ENCODE results near the gene MYOCD.
A peak's percentile ranks its signal among the peaks of the same experiment; 100 is the strongest.

Gene MYOCD

DNA sequence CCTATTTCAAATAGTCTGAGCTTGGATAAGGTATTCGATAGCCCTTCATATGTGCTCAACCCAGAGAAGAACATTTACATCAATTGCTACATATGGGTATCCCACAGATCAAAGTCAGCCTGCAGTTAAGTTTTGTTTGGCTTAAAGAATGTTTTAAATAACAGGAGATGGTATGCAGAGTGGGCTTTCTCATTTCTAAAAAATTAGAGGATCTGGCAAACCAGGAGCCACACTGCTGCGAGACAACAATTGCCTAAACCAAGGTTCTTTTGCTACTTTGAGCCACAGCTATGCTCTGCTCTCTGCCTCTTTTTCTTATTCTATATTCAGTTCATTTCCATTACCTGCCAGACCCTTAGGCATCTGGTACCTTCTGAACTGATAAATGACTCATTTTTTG lies 93.4 kb downstream of the MYOCD start:
- DNase-seq (ENCODE audit: low read depth in 2 of 2): no peak

DNA sequence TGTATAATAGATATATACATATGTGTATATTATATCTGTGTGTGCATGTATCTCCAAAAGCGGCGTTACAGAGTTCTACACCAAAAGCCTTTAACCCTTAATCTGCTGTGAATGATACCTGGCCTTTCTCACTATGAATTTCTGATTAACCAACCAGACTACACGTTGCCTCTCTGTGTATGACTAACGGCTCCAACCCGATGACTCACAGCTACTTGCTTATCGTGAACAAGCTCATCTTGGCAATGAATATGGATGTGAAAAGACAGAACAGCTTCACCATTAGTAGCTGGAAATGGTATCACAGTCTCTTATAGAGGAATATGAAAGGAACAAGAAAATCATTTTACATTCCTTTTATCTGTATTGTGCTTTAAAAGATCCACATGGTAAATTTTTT lies 99.9 kb downstream of the MYOCD start:
- no peak for DNase-seq (ENCODE audit: low read depth in 2 of 2)

DNA sequence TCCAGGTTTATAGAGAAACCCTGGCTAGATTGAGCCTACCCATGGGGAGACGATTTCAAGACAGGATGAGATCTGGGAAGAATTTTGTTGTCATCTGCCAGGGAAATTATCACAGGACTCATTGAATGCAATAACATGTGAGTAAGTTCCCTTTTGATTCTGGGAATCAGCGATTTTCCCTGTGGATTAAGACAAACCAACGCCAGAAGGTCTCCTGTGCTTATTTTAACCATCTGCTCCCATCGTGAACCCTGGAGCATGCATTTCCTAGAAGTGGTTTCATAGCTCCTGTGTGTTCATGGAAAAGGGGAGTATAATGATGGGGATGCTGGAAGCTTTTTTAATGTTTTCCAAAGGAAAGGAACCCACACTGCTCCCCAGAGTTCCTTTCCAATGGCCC lies 102.6 kb downstream of the MYOCD start:
- no peak for DNase-seq (ENCODE audit: low read depth in 2 of 2)

DNA sequence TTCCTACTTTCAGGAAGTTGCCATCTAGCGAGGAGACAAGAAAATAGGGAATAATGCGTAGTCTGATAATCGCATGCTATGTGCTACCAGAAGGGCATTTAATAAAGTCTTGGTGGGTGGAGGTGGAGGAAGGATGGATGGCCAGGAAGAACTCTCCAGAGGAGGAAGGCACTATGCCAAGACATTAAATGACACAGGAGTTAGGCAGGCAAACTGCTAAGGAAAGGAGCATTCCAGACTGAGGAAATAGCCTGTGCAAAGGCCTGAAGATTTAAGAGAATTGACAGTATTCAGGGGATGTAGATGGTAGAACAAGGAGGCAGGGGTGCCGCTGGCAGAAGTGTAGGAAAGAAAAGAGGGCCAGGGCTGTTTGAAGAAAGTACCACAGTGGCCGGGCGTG lies 104.3 kb downstream of the MYOCD start:
- DNase-seq (ENCODE audit: low read depth in 2 of 2): no peak

DNA sequence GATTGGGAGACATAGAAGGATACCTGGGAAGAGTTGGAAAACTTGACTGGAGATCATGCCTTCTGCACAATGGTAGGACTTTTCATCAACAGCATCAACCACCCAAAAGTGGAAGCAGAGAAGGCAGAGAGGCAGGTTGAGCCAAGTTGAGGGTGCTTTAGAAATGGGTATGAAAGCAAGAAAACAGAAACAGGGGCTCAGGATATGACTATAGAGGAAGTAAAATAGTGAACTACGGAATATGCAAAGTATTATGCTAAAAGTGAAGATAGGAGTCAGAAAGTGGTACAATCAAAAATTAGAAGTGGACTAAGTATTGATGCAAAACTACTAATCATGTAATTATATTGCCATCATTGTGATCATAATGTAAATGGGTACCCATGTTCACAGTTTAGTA lies 107.5 kb downstream of the MYOCD start:
- DNase-seq (ENCODE audit: low read depth in 2 of 2): no peak

DNA sequence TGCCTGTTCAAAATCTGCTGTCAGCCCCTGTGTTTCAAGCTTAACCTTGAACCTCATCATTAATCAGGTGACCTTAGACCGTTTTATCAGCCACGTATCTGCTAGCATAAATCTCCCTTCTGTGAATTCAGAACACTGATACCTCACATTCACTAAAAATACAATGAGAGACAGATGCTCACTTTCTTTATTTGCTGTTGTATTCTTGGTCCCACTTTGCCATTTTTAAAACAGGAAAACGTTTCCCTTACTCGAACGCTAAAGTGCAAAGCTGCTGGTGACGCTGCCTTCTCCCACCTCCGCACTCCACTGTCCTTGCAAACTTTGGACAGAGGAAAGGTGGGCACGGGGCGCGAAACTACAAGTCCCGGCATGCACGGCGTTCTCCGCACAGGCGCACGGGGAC lies 123.4 kb downstream of the MYOCD start:
- peak in 1 of 2 donors; percentile 15 for DNase-seq (ENCODE audit: low read depth in 2 of 2)

DNA sequence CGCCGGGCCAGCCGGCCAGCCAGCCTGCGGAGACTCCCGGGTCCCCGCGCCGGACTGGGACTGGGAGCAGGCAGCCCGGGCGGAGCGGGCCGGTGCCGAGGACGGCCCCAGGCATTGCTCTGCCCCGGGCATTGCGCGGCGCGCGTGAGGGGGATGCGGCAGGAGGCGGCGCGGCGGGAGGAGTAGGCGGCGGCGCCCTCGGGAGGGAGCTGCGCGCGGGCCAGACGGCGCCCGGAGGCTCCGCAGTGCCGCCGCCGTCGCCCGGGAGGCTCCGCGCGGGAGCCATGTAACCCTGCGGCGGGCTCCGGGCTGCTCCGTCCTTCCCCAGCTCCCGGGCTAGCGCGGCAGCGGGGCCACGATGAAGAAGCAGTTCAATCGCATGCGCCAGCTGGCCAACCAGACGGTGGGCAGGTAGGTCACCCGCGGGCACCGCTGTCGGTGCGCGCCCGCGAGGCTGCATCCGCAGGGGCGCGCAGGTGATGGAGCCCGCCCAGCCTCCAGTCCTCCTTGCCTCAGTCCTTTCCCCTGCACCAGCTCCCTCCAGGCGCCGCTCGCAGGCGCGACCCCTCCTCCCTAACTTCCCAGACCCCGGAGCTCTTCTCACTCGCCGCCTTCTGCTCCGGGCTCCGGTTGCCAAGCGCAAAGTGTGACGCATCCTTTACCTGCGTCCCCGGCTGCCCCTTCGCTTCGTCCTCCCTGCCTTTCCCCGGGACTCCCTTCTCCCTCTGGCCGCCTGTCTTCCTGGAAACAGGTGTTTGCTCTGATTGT lies 124.0 kb downstream of the MYOCD start, which contains the start of gene ARHGAP44:
Gene ARHGAP44, plus strand, starts transcription at position 18 of the 768 bp plus-strand sequence. Its CDS starts 341 bp downstream, at position 359.
- no peak for DNase-seq (ENCODE audit: low read depth in 2 of 2)

DNA sequence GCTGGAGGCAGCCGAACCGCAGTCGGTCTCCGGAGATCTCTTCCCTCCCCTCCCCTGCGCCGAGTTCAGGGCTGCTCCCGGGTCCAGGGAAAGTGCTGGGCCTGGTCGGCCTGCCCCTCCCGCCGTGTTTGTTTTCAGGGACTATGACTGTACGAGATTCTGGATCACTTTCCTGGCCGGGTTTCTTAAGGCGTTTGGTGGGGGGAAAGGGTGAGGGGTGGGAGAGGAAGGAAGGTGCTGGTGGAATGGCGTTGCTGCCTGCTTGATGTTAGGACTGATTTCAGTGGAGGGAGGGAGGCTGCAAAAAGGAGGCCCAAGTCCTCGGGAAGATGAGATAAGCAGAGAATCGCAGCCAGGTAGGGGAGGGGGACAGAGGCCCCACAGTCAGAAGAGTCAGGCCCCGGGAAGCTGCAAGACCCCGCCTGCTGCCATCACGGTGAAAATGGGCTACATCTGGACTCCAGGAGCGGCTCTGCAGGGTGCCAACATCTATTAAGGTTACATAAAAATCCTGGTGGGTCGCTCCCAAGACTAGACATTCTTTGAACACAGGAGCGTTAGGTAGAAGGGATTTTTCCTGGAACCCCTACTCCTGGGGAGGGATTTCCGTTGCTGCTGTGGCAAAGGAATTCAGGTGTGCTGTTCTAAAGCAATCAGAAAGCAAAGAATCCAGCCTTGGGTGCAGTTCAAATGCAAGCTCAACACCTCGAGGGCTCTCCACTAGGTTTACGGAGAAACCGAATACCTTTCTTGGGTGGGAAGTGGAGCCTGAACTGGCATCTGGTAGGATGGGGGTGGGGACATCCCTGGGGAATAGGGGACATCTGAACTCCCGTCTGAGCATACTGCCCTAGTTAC lies 124.8 kb downstream of the MYOCD start:
- no peak for DNase-seq (ENCODE audit: low read depth in 2 of 2)

DNA sequence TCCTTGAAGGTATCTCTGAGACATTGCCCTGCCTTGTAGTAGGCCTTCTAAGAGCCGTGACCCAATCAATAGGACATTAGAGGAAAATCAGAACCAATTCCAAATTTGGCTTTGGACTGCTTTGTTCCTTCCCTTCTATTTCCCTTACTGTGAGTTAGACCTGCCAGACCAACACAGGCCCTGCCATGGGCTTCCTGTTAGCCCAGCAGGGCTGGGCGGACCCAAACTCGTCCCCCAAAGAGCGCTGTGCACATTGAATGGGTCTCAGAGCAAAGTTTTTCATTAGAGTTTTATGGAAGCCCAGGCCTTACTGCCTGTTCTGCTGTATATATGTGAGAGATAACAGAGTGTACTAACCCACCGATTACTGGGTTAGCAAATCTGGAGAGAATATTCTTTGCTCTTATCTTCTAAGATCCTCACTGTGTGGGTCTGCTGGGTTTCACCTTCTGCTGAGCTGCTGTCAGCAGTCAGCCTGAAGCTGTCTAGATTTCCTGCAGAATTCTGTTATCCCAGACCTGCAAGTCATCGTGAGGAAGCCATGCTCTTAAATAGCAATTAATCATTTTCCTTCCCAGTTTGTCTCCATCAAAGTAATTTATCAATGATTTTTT lies 129.3 kb downstream of the MYOCD start:
- DNase-seq (ENCODE audit: low read depth in 2 of 2): no peak

DNA sequence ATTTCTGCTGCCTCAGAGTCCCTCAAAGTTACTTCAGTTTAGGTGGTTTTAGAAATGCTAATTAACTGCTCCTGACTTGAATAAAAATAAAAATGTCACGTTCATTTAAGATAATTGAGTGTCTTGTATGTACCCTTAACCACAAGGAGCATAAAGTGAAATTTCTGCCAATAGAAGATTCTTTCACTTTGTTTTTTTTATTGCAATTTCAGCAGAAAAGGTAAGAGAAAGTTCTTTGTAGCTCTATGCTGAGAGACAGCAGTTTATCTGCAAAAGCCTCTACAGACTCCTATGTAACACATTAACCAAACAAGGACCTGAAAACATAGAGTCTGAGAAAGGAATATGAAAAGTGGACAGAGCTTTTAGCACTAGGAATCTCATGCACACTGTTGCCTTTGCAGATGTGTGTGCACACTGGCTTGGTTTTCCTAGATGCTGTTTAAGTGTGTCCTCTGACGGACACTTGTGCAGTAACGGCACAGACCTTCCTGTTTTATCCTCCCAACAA lies 135.2 kb downstream of the MYOCD start:
- no peak for DNase-seq (ENCODE audit: low read depth in 2 of 2)

DNA sequence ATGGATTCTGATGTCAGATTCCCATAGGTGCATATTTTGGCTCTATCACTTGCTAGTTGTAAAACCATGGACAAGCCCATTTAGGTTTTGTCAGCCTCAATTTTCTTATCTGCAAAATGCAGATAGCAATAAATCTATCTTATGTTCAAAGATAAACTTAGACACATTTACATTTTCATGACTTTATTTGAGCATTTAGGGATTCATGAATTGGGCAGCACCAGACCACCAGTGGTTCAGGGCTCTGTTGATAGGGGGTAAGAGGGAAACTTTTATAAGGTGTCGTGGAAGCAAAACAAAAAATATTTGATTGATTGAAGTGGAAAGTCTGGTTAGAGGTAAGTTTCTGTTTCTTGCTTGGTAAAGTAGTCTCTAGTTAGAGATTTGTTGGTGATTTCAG lies 140.9 kb downstream of the MYOCD start:
- no peak for DNase-seq (ENCODE audit: low read depth in 2 of 2)

DNA sequence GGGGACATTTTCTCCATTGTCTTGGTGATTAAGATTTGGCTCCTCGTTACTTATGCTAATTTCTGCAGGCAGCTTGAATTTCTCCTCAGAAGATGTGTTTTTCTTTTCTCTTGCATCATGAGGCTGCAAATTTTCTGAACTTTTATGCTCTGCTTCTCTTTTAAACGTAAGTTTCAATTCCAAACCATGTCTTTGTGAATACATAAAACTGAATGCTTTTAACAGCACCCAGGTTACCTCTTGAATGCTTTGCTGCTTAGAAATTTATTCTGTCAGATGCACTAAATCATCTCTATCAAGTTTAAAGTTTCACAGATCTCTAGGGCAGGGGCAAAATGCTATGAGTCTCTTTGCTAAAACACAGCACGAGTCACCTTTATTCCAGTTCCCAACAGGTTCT lies 143.0 kb downstream of the MYOCD start:
- DNase-seq (ENCODE audit: low read depth in 2 of 2): no peak

DNA sequence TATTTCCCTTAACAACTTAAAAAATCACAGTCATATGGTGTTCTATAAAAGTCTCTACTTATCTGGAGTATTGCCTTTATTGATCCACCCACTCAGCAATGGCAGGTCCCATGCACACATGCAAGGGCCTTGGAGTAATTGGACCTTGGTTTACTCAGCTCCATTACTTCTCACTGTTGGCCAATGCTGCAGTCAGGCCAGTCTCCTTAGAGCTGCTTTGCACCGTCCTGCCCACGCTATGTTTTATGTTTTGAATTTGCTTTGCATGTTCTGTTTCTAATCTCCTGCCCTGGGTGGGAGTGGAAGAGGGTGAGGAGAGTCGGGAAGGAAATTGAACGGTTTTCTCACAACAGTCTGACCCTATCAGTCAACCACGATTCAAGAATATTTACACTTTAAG lies 147.2 kb downstream of the MYOCD start:
- DNase-seq (ENCODE audit: low read depth in 2 of 2): no peak

DNA sequence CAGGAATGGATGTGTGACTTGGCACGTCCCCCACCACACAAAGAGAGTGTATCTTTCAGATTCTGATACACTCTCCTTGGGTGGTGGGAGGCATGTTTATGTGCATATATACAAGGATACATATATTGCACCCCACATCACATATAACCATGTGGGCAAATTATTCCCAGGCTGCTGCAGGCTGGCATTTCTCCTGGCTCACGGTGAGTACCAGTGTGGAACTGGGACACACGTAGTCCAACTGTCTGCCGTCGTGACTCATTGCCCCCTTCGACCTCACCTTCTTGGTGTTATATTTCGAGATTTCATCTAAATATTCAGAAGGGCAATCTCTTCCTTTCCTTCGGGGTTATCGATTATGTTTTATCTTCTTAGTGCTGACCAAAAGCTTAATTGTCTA lies 148.0 kb downstream of the MYOCD start:
- DNase-seq (ENCODE audit: low read depth in 2 of 2): no peak

DNA sequence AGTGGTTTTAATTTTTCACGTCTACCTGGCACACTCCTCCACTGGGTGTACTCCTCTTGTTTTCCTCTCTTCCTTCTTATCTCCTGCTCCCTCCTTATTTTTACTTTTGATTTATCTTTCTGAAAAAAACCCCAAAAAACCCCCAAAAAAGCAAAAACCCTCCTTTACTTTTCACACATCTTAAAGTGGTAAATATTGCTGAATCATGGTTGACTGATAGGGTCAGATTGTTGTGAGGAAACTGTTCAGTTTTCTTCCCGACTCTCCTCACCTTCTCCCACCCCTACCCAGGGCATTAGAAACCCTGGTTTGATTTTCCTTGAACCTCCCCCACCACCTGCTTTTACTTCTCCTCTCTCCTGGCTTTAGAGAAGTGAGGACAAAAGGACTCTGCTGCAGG lies 149.0 kb downstream of the MYOCD start:
- DNase-seq (ENCODE audit: low read depth in 2 of 2): no peak

DNA sequence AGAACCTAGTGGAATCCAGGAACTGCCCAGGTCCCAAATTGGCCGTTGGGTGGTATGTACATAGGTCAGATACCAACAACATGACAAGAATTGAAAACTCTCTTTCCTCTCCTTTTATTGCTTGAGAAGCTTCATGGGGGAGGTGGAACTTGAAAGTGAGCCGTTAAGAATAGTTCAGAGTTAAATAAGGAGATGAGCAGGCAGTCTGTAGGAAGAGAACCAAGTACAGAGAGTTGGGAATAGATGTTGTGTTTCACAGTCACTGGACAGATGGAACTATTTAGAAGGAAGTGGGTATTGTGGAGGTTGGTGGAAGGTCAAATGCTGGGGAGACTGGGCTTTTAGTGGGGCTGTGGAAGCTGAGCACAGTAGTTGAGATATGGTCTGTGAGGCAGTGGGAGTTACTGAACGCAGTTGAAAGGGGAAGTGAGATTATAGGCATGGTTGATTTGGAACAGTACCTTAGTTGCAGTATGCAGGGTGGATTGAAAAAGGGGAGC lies 150.0 kb downstream of the MYOCD start:
- DNase-seq (ENCODE audit: low read depth in 2 of 2): no peak

All from stimulated activated CD8-positive, alpha-beta memory T cell treated with anti-CD3 and anti-CD28 coated beads, Interleukin-15, amount 100 ng/mL, for 48 hours (primary cell).